HepG2 (cell line): Measurements from ENCODE around the gene FAM83D. TPM values are rescaled to one million over a fixed set of nuclear protein-coding genes. Genes with fewer than 3 reads are reported as not detected.
A peak's percentile ranks its signal among the peaks of the same experiment; 100 is the strongest.

Source experiments
- ATAC-seq: fragments of 200-7000 bp; cut with Tn5 transposase; 3 replicates; pipeline ENCODE4 v1.9.1; 2020; ENCODE audit warnings: mild to moderate bottlenecking, moderate library complexity
- BruUV-seq: library from RNA; stranded (reverse); fragments of 400-500 nt; replicated peaks from 2 replicates; lab custom pipeline; 2021; lab: Mats Ljungman, UMichigan
- CTCF ChIA-PET: fragments of 300-600 bp; formaldehyde crosslinking; extraction: SDS; loops from one replicate; lab custom pipeline; 2021; ENCODE audit warnings: low total read pairs, inconsistent platforms, low intra/inter-chr PET ratio; lab: Yijun Ruan, JAX
- POLR2A ChIA-PET: fragments of 350-600 bp; sonication (Branson Sonifier 250); formaldehyde crosslinking; loops from one replicate; lab custom pipeline; 2020; ENCODE audit warnings: antibody characterized with exemption, inconsistent platforms; lab: Yijun Ruan, JAX
- DNase-seq: peaks from one replicate; pipeline ENCODE4 v3.0.0-alpha.2; 2015; ENCODE audit warnings: low spot score
- FAIRE-seq: peaks from 3 replicates; lab custom pipeline; 2011; peaks lifted over from hg19 to GRCh38; lab: Jason Lieb, UNC
- H2AFZ ChIP-seq: one replicate; pipeline ENCODE4 v1.6.1; 2011; ENCODE audit warnings: low read length, inconsistent platforms
- H3K27ac ChIP-seq: fragments of 300-600 bp; 3 replicates; pipeline ENCODE4 v1.8.0; 2011; ENCODE audit warnings: mixed run types, mild to moderate bottlenecking, mixed read lengths, low read length, inconsistent platforms; ENCODE audit not compliant: insufficient read depth; ENCODE audit errors: extremely low read length
- H3K27me3 ChIP-seq, 2 experiments: fragments of 200-600 bp in 1 of 2; 2 replicates in 1 of 2; 3 replicates in 1 of 2; pipeline versions ENCODE4 v1.6.0 to v1.8.0; 2011; ENCODE audit warnings: low read length in 2 of 2, mild to moderate bottlenecking in 2 of 2, moderate library complexity in 2 of 2, inconsistent platforms in 1 of 2; ENCODE audit not compliant: insufficient read depth in 2 of 2, control insufficient read depth in 1 of 2
- H3K36me3 ChIP-seq, 2 experiments: fragments of 200-600 bp in 1 of 2; replicated peaks in 1 of 2; 2 replicates in 1 of 2; 3 replicates in 1 of 2; pipeline versions ENCODE4 v1.5.1 to v1.8.0; 2011; ENCODE audit warnings: low read length in 2 of 2, inconsistent platforms in 1 of 2; ENCODE audit not compliant: insufficient read depth in 2 of 2, control insufficient read depth in 1 of 2
- H3K4me1 ChIP-seq: 2 replicates; pipeline ENCODE4 v1.5.1; 2012; ENCODE audit warnings: low read length, inconsistent platforms; ENCODE audit not compliant: insufficient read depth
- H3K4me2 ChIP-seq: 2 replicates; pipeline ENCODE4 v1.6.0; 2011; ENCODE audit warnings: low read depth, low read length, inconsistent platforms
- H3K4me3 ChIP-seq, 3 experiments: fragments of 200-600 bp in 1 of 3; sonication (generic), shearing (Covaris generic) in 1 of 3; replicated peaks in 1 of 3; 2 replicates each; pipeline ENCODE4 v1.5.1; 2011 to 2016; ENCODE audit warnings: low read length in 3 of 3, inconsistent platforms in 2 of 3, low read depth in 2 of 3, mild to moderate bottlenecking in 2 of 3, control low read depth in 1 of 3, mixed read lengths in 1 of 3; ENCODE audit not compliant: insufficient read depth in 1 of 3
- H3K79me2 ChIP-seq: one replicate; pipeline ENCODE4 v1.6.1; 2011; ENCODE audit warnings: low read length, inconsistent platforms; ENCODE audit not compliant: insufficient read depth
- H3K9ac ChIP-seq: 2 replicates; pipeline ENCODE4 v1.6.0; 2011; ENCODE audit warnings: mild to moderate bottlenecking, low read depth, low read length, inconsistent platforms; ENCODE audit not compliant: insufficient read depth
- H3K9me3 ChIP-seq: 2 replicates; pipeline ENCODE4 v1.5.1; 2012; ENCODE audit warnings: mild to moderate bottlenecking, low read length
- H4K20me1 ChIP-seq: 2 replicates; pipeline ENCODE4 v1.6.0; 2011; ENCODE audit warnings: inconsistent platforms, mild to moderate bottlenecking, low read length, moderate library complexity; ENCODE audit not compliant: insufficient read depth
- GATAD2A ChIP-seq: IDR thresholded peaks from 2 replicates; pipeline ENCODE4 v1.6.1; 2016
- HHEX ChIP-seq: IDR thresholded peaks from 2 replicates; pipeline ENCODE4 v1.6.1; 2016; ENCODE audit warnings: control low read depth
- HNF4G ChIP-seq, 2 experiments: sonication (generic) in 1 of 2; formaldehyde crosslinking in 1 of 2; IDR thresholded peaks; 2 replicates each; pipeline versions ENCODE4 v1.4.0 to v1.6.1; 2011 to 2020; ENCODE audit warnings: borderline replicate concordance in 2 of 2, low read depth in 2 of 2, mild to moderate bottlenecking in 2 of 2, low read length in 1 of 2, missing genetic modification reagents in 1 of 2, moderate library complexity in 1 of 2
- NR3C1 ChIP-seq: sonication (generic); formaldehyde crosslinking; IDR thresholded peaks from 2 replicates; pipeline ENCODE4 v1.4.0; 2020; ENCODE audit warnings: missing genetic modification reagents
- POLR2A ChIP-seq, 2 experiments: IDR thresholded peaks; 2 replicates each; pipeline ENCODE4 v1.6.1; 2011; ENCODE audit warnings: low read depth in 2 of 2, low read length in 2 of 2, mild to moderate bottlenecking in 1 of 2, moderate library complexity in 1 of 2; ENCODE audit not compliant: insufficient read depth in 1 of 2
- TCF7 ChIP-seq: sonication (generic); IDR thresholded peaks from 2 replicates; pipeline ENCODE4 v1.6.1; 2016; ENCODE audit warnings: antibody characterized with exemption, low read depth
- TGIF2 ChIP-seq: IDR thresholded peaks from 2 replicates; pipeline ENCODE4 v1.6.1; 2016; ENCODE audit warnings: control low read depth, missing compliant biosample characterization
- TMF1 ChIP-seq: sonication (generic); formaldehyde crosslinking; IDR thresholded peaks from 2 replicates; pipeline ENCODE4 v1.8.1; 2022; ENCODE audit warnings: low read depth, missing genetic modification reagents
- XBP1 ChIP-seq: sonication (generic); formaldehyde crosslinking; IDR thresholded peaks from 2 replicates; pipeline ENCODE4 v1.5.0; 2020; ENCODE audit warnings: missing genetic modification reagents
- ZBTB38 ChIP-seq: sonication (generic); formaldehyde crosslinking; IDR thresholded peaks from 2 replicates; pipeline ENCODE4 v1.5.1; 2020; ENCODE audit warnings: mild to moderate bottlenecking, missing genetic modification reagents
- ZNF121 ChIP-seq: sonication (generic); formaldehyde crosslinking; IDR thresholded peaks from 2 replicates; pipeline ENCODE4 v1.5.0; 2020; ENCODE audit warnings: mild to moderate bottlenecking, missing genetic modification reagents
- ZNF772 ChIP-seq: sonication (generic); formaldehyde crosslinking; IDR thresholded peaks from 2 replicates; pipeline ENCODE4 v1.5.0; 2020; ENCODE audit warnings: mild to moderate bottlenecking, missing genetic modification reagents
- WGBS: methylation state at CpG from one replicate; pipeline ENCODE4 v1.1.6; 2017; ENCODE audit warnings: low lambda C conversion rate; 5-methylcytosine and 5-hydroxymethylcytosine counted together
- in situ Hi-C: cut with HindIII; loops from 2 replicates; pipeline ENCODE4 v1.10.0; 2017; ENCODE audit warnings: low pct_unique_long_range_greater_than_20kb; ENCODE audit not compliant: extremely low pct_ligation_motif_present
- intact Hi-C: fragments of 100-400 bp; cut with micrococcal nuclease; formaldehyde crosslinking; loops from one replicate; pipeline ENCODE4 v1.10.0; 2022; ENCODE audit not compliant: unreplicated experiment
- polyA plus RNA-seq, 8 experiments: library from polyadenylated mRNA; depleted of rRNA in 3 of 8; stranded (reverse) in 7 of 8; unstranded in 1 of 8; fragments of >200 nt; fragmentation: Illumina TruSeq in 4 of 8; extraction: Trizol in 4 of 8; gene quantifications; 2 replicates each; pipeline versions ENCODE4 v1.2.1 to v1.2.3, GENCODE V29; 2011 to 2016; ENCODE audit warnings: low read depth in 4 of 8, missing spikeins in 1 of 8, mixed read lengths in 1 of 8; ENCODE audit not compliant: insufficient read depth in 1 of 8
- total RNA-seq, 5 experiments: library from RNA; depleted of rRNA; stranded (reverse); fragments of >200 nt; fragmentation: Illumina TruSeq; extraction: Trizol; gene quantifications; 2 replicates each; pipeline ENCODE4 v1.2.3, GENCODE V29; 2016; ENCODE audit warnings: low read depth in 1 of 5
- TF ChIP-seq, protein P1 (sequence below): IDR thresholded peaks from 2 replicates; pipeline ENCODE4 v1.6.1; 2012; ENCODE audit warnings: low read depth, low read length, improper control_type of control experiment
- TF ChIP-seq, protein P2 (sequence below): sonication (generic); formaldehyde crosslinking; conservative IDR thresholded peaks from 2 replicates; pipeline ENCODE4 v1.4.0; 2020; ENCODE audit warnings: missing genetic modification reagents
- TF ChIP-seq, protein P3 (sequence below): sonication (generic); formaldehyde crosslinking; IDR thresholded peaks from 2 replicates; pipeline ENCODE4 v1.9.0; 2021; ENCODE audit warnings: missing genetic modification reagents, borderline replicate concordance

The FAM83D gene
- total and polyA plus RNA-seq, 2 of the 13 experiments (the other 11 are each of a cell fraction or from before 2014, with no cell fraction given), result 51.4 to 64.0 TPM

DNA sequence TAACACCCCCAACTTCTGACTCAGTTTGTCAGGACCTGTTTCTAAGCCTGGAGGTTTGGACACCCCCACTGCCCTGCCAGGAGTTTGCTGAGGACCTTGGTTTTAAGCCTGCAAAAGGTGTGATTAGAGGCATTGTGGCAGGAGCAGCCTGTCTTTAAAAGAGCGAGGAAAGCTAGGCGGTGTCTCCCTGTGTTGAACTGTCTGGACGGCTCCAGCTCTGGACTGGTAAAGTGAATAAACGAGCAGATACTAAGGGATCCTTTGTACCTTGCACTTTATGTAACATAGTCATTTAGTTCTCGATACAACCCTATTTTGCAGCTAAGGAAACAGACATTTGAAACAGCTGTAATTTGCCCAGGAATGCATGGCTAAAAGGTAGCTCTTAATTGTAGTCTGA is 14.4 kb downstream of the FAM83D start (continued):
- TF ChIP-seq, protein P1, sequence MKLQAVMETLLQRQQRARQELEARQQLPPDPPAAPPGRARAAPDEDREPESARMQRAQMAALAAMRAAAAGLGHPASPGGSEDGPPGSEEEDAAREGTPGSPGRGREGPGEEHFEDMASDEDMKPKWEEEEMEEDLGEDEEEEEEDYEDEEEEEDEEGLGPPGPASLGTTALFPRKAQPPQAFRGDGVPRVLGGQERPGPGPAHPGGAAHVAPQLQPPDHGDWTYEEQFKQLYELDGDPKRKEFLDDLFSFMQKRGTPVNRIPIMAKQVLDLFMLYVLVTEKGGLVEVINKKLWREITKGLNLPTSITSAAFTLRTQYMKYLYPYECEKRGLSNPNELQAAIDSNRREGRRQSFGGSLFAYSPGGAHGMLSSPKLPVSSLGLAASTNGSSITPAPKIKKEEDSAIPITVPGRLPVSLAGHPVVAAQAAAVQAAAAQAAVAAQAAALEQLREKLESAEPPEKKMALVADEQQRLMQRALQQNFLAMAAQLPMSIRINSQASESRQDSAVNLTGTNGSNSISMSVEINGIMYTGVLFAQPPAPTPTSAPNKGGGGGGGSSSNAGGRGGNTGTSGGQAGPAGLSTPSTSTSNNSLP, result no peak
- TF ChIP-seq, protein P2, sequence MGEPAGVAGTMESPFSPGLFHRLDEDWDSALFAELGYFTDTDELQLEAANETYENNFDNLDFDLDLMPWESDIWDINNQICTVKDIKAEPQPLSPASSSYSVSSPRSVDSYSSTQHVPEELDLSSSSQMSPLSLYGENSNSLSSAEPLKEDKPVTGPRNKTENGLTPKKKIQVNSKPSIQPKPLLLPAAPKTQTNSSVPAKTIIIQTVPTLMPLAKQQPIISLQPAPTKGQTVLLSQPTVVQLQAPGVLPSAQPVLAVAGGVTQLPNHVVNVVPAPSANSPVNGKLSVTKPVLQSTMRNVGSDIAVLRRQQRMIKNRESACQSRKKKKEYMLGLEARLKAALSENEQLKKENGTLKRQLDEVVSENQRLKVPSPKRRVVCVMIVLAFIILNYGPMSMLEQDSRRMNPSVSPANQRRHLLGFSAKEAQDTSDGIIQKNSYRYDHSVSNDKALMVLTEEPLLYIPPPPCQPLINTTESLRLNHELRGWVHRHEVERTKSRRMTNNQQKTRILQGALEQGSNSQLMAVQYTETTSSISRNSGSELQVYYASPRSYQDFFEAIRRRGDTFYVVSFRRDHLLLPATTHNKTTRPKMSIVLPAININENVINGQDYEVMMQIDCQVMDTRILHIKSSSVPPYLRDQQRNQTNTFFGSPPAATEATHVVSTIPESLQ (CRISPR knock-in tag), result no peak
- TF ChIP-seq ZNF121 (no peak), GATAD2A (CRISPR knock-in tag) (0 out of 2 replicates have a peak, but pooled peaks have one; percentile 13), TGIF2 (no peak), ZBTB38 (CRISPR knock-in tag) (peak; percentile 89)
- TF ChIP-seq, all 625 proteins: peak for 8

DNA sequence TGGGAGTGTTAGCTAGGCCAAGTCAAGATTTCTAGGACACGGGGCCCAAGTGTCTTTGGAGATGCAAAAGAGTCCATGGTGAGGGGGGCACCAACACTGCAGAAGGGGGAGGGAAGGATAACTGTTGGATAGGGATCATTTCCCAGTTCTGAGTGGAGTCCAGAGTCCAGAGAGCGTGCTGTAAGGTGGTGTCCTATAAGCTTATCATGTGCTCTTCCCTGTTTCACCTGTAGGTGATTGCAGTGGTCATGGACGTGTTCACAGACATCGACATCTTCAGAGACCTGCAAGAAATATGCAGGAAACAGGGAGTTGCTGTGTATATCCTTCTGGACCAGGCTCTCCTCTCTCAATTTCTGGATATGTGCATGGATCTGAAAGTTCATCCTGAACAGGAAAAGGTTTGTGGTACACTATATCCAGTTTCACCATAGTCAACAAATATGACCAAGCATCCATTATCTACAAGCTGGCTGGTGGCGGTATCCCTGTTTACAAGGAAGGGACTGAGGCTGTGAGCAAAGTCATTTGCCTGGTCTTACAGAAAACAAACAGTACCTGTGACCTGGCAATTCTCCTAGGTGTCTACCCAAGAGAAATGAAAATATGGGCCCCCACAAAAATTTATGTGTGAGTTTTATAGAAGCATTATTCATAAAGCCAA is 15.6 kb downstream of the FAM83D start:
- Histone ChIP-seq H4K20me1 (peaks cover 3% of the 10 kb centered on the region; the same call in 1 of the 2 replicates), H3K9me3 (no peaks in the 10 kb centered on the region), H3K4me3 (no peak overlapping the region), H3K36me3 (peaks cover 49 to 84% of the 10 kb centered on the region in 2 experiments), H3K4me1 (peaks cover 55% of the 10 kb centered on the region), H2AFZ (no peak overlapping the region), H3K27me3 (no peaks in the 10 kb centered on the region), H3K27ac (peak overlapping the region; percentile 39), H3K79me2 (peaks cover 54% of the 10 kb centered on the region), H3K4me2 (no peak overlapping the region), H3K9ac (no peak overlapping the region)
- ATAC-seq, result peak; percentile 86
- WGBS, result 93% methylated on average over 5 of the region's 5 CpGs
- CTCF ChIA-PET, result no interaction called here
- peak; percentile 56 for FAIRE-seq
- BruUV-seq, result no TSS peak
- peak; percentile 63 for DNase-seq
- POLR2A ChIA-PET, result interaction anchor here (2.1 to 2.6 kb wide), 3 partner anchors 15 to 28 kb away, joined by 8 to 15 read pairs (median 12); partner anchors contain the start of genes DHX35 and FAM83D
- in situ Hi-C loops (no loop called here), intact Hi-C loops (loop anchor here (1.0 kb wide), 1 partner anchor 29 kb away; no protein-coding TSS in a partner anchor)
- TF ChIP-seq HNF4G (IDR thresholded peaks at IDR 0.05; ENCODE audit: borderline replicate concordance, low read depth, low read length) (peak; percentile 45; the same call in 1 of the 2 replicates), HNF4G (CRISPR knock-in tag; IDR thresholded peaks at IDR 0.05; ENCODE audit: borderline replicate concordance, low read depth) (no peak), TMF1 (CRISPR knock-in tag) (no peak), XBP1 (CRISPR knock-in tag) (no peak), TCF7 (no peak), HHEX (CRISPR knock-in tag) (no peak), NR3C1 (CRISPR knock-in tag) (no peak), POLR2A (IDR thresholded peaks at IDR 0.05; ENCODE audit: insufficient read depth in 1 of 2, low read depth in 2 of 2, low read length in 2 of 2) (peak in 1 of 2 experiments; percentile 22; a peak in 1 of 4 replicates), ZNF772 (CRISPR knock-in tag) (0 out of 2 replicates have a peak, but pooled peaks have one; percentile 42)
- TF ChIP-seq, protein P3, sequence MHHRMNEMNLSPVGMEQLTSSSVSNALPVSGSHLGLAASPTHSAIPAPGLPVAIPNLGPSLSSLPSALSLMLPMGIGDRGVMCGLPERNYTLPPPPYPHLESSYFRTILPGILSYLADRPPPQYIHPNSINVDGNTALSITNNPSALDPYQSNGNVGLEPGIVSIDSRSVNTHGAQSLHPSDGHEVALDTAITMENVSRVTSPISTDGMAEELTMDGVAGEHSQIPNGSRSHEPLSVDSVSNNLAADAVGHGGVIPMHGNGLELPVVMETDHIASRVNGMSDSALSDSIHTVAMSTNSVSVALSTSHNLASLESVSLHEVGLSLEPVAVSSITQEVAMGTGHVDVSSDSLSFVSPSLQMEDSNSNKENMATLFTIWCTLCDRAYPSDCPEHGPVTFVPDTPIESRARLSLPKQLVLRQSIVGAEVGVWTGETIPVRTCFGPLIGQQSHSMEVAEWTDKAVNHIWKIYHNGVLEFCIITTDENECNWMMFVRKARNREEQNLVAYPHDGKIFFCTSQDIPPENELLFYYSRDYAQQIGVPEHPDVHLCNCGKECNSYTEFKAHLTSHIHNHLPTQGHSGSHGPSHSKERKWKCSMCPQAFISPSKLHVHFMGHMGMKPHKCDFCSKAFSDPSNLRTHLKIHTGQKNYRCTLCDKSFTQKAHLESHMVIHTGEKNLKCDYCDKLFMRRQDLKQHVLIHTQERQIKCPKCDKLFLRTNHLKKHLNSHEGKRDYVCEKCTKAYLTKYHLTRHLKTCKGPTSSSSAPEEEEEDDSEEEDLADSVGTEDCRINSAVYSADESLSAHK (CRISPR knock-in tag), result no peak
